ENCODE data around the gene CTSW.

CTSW gene

DNA sequence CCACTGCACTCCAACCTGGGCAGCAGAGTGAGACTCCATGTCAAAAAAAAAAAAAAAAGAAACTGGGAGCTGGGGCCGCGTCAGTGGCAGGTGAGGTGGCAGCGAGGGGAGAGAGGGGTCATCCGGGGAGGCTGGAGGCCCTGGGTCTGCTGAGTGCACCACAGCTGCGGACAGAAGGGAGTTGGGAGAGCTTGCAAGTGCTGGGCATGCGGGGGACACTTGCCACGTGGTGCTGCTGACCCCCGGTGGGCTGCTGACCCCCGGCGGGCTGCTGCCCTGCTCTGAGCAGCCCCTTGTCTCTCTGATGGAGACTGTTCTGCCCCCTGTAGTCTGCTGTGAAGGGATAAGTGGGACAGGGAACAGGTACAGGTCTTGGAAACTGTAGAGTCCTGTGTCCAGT lies 42.2 kb downstream of the CTSW start:
- no peak for DNase-seq
- H3K4me3 ChIP-seq (ENCODE audit: low read depth, low read length) = no peak overlapping the region
- TF ChIP-seq, protein P1, sequence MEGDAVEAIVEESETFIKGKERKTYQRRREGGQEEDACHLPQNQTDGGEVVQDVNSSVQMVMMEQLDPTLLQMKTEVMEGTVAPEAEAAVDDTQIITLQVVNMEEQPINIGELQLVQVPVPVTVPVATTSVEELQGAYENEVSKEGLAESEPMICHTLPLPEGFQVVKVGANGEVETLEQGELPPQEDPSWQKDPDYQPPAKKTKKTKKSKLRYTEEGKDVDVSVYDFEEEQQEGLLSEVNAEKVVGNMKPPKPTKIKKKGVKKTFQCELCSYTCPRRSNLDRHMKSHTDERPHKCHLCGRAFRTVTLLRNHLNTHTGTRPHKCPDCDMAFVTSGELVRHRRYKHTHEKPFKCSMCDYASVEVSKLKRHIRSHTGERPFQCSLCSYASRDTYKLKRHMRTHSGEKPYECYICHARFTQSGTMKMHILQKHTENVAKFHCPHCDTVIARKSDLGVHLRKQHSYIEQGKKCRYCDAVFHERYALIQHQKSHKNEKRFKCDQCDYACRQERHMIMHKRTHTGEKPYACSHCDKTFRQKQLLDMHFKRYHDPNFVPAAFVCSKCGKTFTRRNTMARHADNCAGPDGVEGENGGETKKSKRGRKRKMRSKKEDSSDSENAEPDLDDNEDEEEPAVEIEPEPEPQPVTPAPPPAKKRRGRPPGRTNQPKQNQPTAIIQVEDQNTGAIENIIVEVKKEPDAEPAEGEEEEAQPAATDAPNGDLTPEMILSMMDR (IDR thresholded peaks at IDR 0.05; ENCODE audit: low read depth, low read length, missing control alignments) = no peak
- peaks cover 22% of the 10 kb centered on the region for H3K36me3 ChIP-seq (replicated peaks)
- in situ Hi-C loops (cut with HindIII; ENCODE audit: low pct_ligation_motif_present, low sequenced_read_pairs) = no loop called here
- H3K27ac ChIP-seq = no peak overlapping the region
- no peaks in the 10 kb centered on the region for H3K27me3 ChIP-seq (replicated peaks)

DNA sequence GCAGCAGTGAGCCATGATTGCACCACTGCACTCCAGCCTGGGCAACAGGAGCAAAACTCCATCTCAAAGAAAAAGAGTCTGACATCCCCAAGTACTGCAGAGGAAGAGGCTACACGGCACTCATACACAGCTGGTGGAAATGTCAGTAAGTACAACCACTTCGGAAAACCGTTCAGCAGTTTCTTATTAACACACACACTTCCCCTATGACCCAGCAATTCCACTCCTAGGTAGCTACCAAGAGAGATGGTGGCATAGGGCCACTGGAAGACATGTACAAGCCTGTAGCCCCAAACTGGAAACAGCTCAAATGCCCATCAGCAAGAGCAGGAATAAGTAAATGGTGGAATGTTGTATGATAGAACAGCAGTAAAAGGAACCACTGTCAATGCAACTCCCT lies 42.9 kb downstream of the CTSW start:
- Histone ChIP-seq H3K4me3 (ENCODE audit: low read depth, low read length) (no peak overlapping the region), H3K27ac (no peak overlapping the region), H3K36me3 (replicated peaks) (peaks cover 22% of the 10 kb centered on the region), H3K27me3 (replicated peaks) (no peaks in the 10 kb centered on the region)
- in situ Hi-C loops (cut with HindIII; ENCODE audit: low pct_ligation_motif_present, low sequenced_read_pairs) = no loop called here
- TF ChIP-seq, protein P1 (IDR thresholded peaks at IDR 0.05; ENCODE audit: low read depth, low read length, missing control alignments) = no peak
- DNase-seq = no peak

DNA sequence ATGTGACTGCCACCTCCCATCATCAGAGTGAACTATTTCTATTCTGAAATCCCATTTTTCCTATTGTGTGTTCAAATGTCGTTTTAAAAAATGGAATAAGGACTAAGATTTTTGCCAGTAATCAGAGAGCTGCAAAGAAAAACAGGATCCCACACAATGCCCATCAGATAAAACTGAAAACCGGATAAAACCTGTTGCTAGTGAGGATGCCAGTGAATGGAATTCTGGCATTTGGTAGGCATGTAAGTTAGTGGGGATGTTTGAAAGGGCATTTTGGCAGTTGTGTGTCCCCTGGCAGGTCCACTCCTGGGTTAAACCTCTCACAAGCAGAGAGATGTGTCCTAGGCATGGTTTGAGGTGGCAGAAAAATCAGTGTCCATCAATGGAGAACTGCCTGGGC lies 45.8 kb downstream of the CTSW start:
- H3K27me3 ChIP-seq (replicated peaks) = no peaks in the 10 kb centered on the region
- H3K27ac ChIP-seq = no peak overlapping the region
- H3K4me3 ChIP-seq (ENCODE audit: low read depth, low read length) = no peak overlapping the region
- TF ChIP-seq, protein P1 (IDR thresholded peaks at IDR 0.05; ENCODE audit: low read depth, low read length, missing control alignments) = no peak
- DNase-seq = no peak
- H3K36me3 ChIP-seq (replicated peaks) = peaks cover 22% of the 10 kb centered on the region
- in situ Hi-C loops (cut with HindIII; ENCODE audit: low pct_ligation_motif_present, low sequenced_read_pairs) = no loop called here

GRCh38 chr11:65927904-65928397 lies 48.3 kb downstream of the CTSW start:
- Histone ChIP-seq H3K27ac (no peak overlapping the region), H3K4me3 (ENCODE audit: low read depth, low read length) (no peak overlapping the region), H3K36me3 (replicated peaks) (peaks cover 6% of the 10 kb centered on the region), H3K27me3 (replicated peaks) (no peaks in the 10 kb centered on the region)
- no peak for DNase-seq
- in situ Hi-C loops (cut with HindIII; ENCODE audit: low pct_ligation_motif_present, low sequenced_read_pairs) = no loop called here
- TF ChIP-seq, protein P1 (IDR thresholded peaks at IDR 0.05; ENCODE audit: low read depth, low read length, missing control alignments) = no peak

DNA sequence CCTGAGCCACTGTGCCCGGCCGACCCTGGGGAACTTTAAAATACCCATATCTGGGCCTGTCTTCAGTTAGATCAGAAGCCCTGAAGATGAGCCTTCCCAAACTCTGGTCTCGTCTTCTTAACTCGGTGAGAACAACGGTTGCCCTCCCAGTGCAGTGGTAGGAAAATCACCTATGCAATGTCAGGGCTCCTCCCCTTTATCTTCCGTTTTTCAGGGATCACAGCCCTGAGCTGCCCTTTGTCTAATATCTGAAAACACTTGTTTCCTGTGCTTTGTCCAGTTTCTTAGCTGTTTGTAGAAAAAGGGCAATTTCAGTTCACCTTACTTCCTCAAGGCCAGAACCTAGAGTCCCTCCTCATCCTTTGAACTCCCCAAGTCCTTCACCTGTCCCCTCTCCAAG lies 49.0 kb downstream of the CTSW start:
- Histone ChIP-seq H3K27me3 (replicated peaks) (no peaks in the 10 kb centered on the region), H3K36me3 (replicated peaks) (no peaks in the 10 kb centered on the region), H3K27ac (no peak overlapping the region), H3K4me3 (ENCODE audit: low read depth, low read length) (no peak overlapping the region)
- DNase-seq = no peak
- TF ChIP-seq, protein P1 (IDR thresholded peaks at IDR 0.05; ENCODE audit: low read depth, low read length, missing control alignments) = no peak
- in situ Hi-C loops (cut with HindIII; ENCODE audit: low pct_ligation_motif_present, low sequenced_read_pairs) = no loop called here
